B cell (primary cell): Measurements from ENCODE around the gene NOC4L. TPM values are rescaled to one million over a fixed set of nuclear protein-coding genes. Genes with fewer than 3 reads are reported as not detected.

Experiments
- ATAC-seq: fragments of 200-7000 bp; cut with Tn5 transposase; one replicate; pipeline ENCODE4 v1.10.0; 2021; ENCODE audit warnings: low read depth, mild to moderate bottlenecking, moderate number of reproducible peaks, moderate library complexity
- CTCF ChIA-PET: fragments of 350-600 bp; sonication (Branson Sonifier 250); formaldehyde crosslinking; loops from one replicate; lab custom pipeline; 2021; ENCODE audit warnings: antibody characterized with exemption, inconsistent platforms; lab: Charles Lee
- POLR2A ChIA-PET: fragments of 350-600 bp; sonication (Branson Sonifier 250); formaldehyde crosslinking; loops from one replicate; lab custom pipeline; 2021; ENCODE audit warnings: antibody characterized with exemption; lab: Charles Lee
- DNase-seq: peaks from one replicate; pipeline ENCODE4 v3.0.0; 2013
- H2AFZ ChIP-seq: 2 replicates; pipeline ENCODE4 v1.6.1; 2012; ENCODE audit warnings: mild to moderate bottlenecking, low read depth, low read length; ENCODE audit not compliant: insufficient read depth, poor library complexity, severe bottlenecking
- H3K27ac ChIP-seq, 2 donors: 1 replicate in 1 of 2; 2 replicates in 1 of 2; pipeline ENCODE4 v1.5.1; 2012 to 2013; ENCODE audit warnings: low read length in 2 of 2, mild to moderate bottlenecking in 2 of 2, moderate library complexity in 1 of 2
- H3K27me3 ChIP-seq, 4 experiments: fragments of 200-600 bp in 1 of 4; sonication (generic) in 1 of 4; replicated peaks in 1 of 4; 1 replicate in 2 of 4; 2 replicates in 2 of 4; pipeline versions ENCODE4 v1.6.1 to v1.7.0; 2013 to 2016; ENCODE audit warnings: low read length in 3 of 4, mild to moderate bottlenecking in 2 of 4, mixed read lengths in 1 of 4, moderate library complexity in 1 of 4; ENCODE audit not compliant: insufficient read depth in 4 of 4, control insufficient read depth in 3 of 4; ENCODE audit errors: control extremely low read depth in 1 of 4
- H3K36me3 ChIP-seq, 2 experiments: replicated peaks in 1 of 2; 1 replicate in 1 of 2; 2 replicates in 1 of 2; pipeline versions ENCODE4 v1.6.1 to v1.7.1; 2013; ENCODE audit warnings: low read length in 1 of 2; ENCODE audit not compliant: insufficient read depth in 2 of 2, control insufficient read depth in 1 of 2; ENCODE audit errors: control extremely low read depth in 1 of 2, extremely low read depth in 1 of 2
- H3K4me1 ChIP-seq, 2 donors: fragments of 200-600 bp in 1 of 2; sonication (generic) in 1 of 2; 1 replicate in 1 of 2; 2 replicates in 1 of 2; pipeline versions ENCODE4 v1.5.1 to v1.6.1; 2013 to 2017; ENCODE audit warnings: low read length in 2 of 2; ENCODE audit not compliant: control insufficient read depth in 2 of 2, insufficient read depth in 2 of 2
- H3K4me2 ChIP-seq: replicated peaks from 2 replicates; pipeline ENCODE3; 2012; ENCODE audit warnings: mild to moderate bottlenecking, low read depth, low read length; ENCODE audit not compliant: poor library complexity, severe bottlenecking
- H3K4me3 ChIP-seq, 5 experiments: fragments of 200-600 bp in 1 of 5; sonication (generic) in 1 of 5; 1 replicate in 3 of 5; 2 replicates in 2 of 5; pipeline versions ENCODE4 v1.5.1 to v1.7.0; 2011 to 2016; ENCODE audit warnings: low read length in 4 of 5, mild to moderate bottlenecking in 4 of 5, low read depth in 2 of 5, control low read depth in 1 of 5, moderate library complexity in 1 of 5; ENCODE audit not compliant: insufficient read depth in 1 of 5; ENCODE audit errors: control extremely low read depth in 1 of 5, extremely low read depth in 1 of 5
- H3K79me2 ChIP-seq: fragments of 200-600 bp; sonication (generic); one replicate; pipeline ENCODE4 v1.6.0; 2016; ENCODE audit warnings: low read length; ENCODE audit not compliant: control insufficient read depth, insufficient read depth
- H3K9ac ChIP-seq: fragments of 200-600 bp; sonication (generic); 2 replicates; pipeline ENCODE4 v1.6.1; 2017; ENCODE audit warnings: mild to moderate bottlenecking, low read length, moderate library complexity
- H3K9me3 ChIP-seq, 3 donors: one replicate each; pipeline versions ENCODE4 v1.6.1 to v1.7.1; 2013; ENCODE audit warnings: low read length in 2 of 3; ENCODE audit not compliant: control insufficient read depth in 2 of 3, insufficient read depth in 1 of 3; ENCODE audit errors: control extremely low read depth in 1 of 3
- H4K20me1 ChIP-seq: 2 replicates; pipeline ENCODE4 v1.6.0; 2012; ENCODE audit warnings: mild to moderate bottlenecking, low read length; ENCODE audit not compliant: insufficient read depth, control insufficient read depth, poor library complexity, severe bottlenecking
- H3K27ac Mint-ChIP-seq: one replicate; pipeline ENCODE4 v1.8.0; 2021; ENCODE audit warnings: mixed read lengths
- H3K27me3 Mint-ChIP-seq: one replicate; pipeline ENCODE4 v1.8.0; 2021; ENCODE audit warnings: mixed read lengths
- H3K4me1 Mint-ChIP-seq: one replicate; pipeline ENCODE4 v1.8.0; 2021; ENCODE audit warnings: mixed read lengths
- H3K4me3 Mint-ChIP-seq: one replicate; pipeline ENCODE4 v1.8.0; 2021; ENCODE audit warnings: mixed read lengths
- H3K9me3 Mint-ChIP-seq: one replicate; pipeline ENCODE4 v1.8.0; 2022; ENCODE audit warnings: mixed read lengths; ENCODE audit not compliant: insufficient read depth
- EZH2 ChIP-seq: IDR thresholded peaks from 2 replicates; pipeline ENCODE4 v1.6.1; 2012; ENCODE audit warnings: borderline replicate concordance, low read depth, mild to moderate bottlenecking, moderate library complexity, low read length; ENCODE audit not compliant: insufficient read depth, poor library complexity, severe bottlenecking
- WGBS: methylation state at CpG from one replicate; pipeline ENCODE4 v1.1.5; 2013; ENCODE audit warnings: missing lambda C conversion rate; ENCODE audit not compliant: insufficient coverage; 5-methylcytosine and 5-hydroxymethylcytosine counted together
- intact Hi-C: fragments of 100-400 bp; cut with micrococcal nuclease; formaldehyde crosslinking; loops from one replicate; pipeline ENCODE4 v1.10.0; 2022
- polyA plus RNA-seq: library from polyadenylated mRNA; depleted of rRNA; stranded (reverse); fragments of >200 nt; gene quantifications from 2 replicates; pipeline ENCODE4 v1.2.3, GENCODE V29; 2012
- total RNA-seq, 2 donors: library from RNA; stranded (reverse); fragments of 120-200 nt in 1 of 2; gene quantifications; 1 replicate in 1 of 2; 2 replicates in 1 of 2; pipeline versions ENCODE4 v1.2.3 to v1.2.4, GENCODE V29; 2013 to 2022
- TF ChIP-seq, protein P1 (sequence below): fragments of 200-600 bp; IDR thresholded peaks from one replicate; pipeline ENCODE4 v1.8.0; 2022; ENCODE audit warnings: antibody characterized with exemption, mild to moderate bottlenecking

NOC4L gene
- total and polyA plus RNA-seq, 2 donors (not counting 1 experiment from before 2014, with no cell fraction given): 13.1 to 21.9 TPM

DNA sequence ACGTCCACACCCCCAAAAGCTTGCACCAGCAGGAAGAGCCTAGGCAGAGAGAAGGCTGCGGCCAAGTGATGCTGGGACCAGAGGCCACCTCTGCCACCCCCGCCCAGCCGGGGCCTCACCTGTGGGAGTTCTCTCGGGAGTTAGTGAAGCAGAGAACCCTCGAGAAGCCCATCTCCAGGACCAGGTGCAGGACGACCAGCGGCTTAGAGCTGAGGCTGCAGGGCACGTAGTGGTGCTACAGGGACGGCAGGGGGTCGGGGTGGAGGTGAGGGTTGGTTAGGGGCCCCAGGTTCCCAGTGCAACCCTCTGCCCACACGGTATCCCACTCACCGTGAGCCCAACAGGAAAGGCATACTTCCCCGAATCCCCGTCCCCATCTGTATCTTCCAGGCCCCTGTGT is 3.8 kb upstream of the NOC4L start:
- H3K27ac Mint-ChIP-seq: no peak overlapping the region
- Histone ChIP-seq H2AFZ (no peak overlapping the region), H3K36me3 (peaks cover 0 to 39% of the 10 kb centered on the region in 2 experiments), H3K4me1 (peaks cover 15 to 20% of the 10 kb centered on the region in 2 donors), H3K79me2 (peaks cover 37% of the 10 kb centered on the region), H3K4me3 (no peak overlapping the region), H3K27me3 (no peaks in the 10 kb centered on the region), H3K27ac (no peak overlapping the region), H4K20me1 (peaks cover 23% of the 10 kb centered on the region), H3K4me2 (no peak overlapping the region), H3K9me3 (no peaks in the 10 kb centered on the region), H3K9ac (no peak overlapping the region)
- ChIA-PET POLR2A (no interaction called here), CTCF (interaction anchor here (1.4 kb wide), 1 partner anchor 13 kb away, joined by 5 read pairs; no protein-coding TSS in a partner anchor)
- intact Hi-C loops: no loop called here
- H3K4me3 Mint-ChIP-seq: no peak overlapping the region
- H3K27me3 Mint-ChIP-seq: no peaks in the 10 kb centered on the region
- DNase-seq: no peak
- H3K4me1 Mint-ChIP-seq: peaks cover 18% of the 10 kb centered on the region
- no peaks in the 10 kb centered on the region for H3K9me3 Mint-ChIP-seq
- TF ChIP-seq, protein P1, sequence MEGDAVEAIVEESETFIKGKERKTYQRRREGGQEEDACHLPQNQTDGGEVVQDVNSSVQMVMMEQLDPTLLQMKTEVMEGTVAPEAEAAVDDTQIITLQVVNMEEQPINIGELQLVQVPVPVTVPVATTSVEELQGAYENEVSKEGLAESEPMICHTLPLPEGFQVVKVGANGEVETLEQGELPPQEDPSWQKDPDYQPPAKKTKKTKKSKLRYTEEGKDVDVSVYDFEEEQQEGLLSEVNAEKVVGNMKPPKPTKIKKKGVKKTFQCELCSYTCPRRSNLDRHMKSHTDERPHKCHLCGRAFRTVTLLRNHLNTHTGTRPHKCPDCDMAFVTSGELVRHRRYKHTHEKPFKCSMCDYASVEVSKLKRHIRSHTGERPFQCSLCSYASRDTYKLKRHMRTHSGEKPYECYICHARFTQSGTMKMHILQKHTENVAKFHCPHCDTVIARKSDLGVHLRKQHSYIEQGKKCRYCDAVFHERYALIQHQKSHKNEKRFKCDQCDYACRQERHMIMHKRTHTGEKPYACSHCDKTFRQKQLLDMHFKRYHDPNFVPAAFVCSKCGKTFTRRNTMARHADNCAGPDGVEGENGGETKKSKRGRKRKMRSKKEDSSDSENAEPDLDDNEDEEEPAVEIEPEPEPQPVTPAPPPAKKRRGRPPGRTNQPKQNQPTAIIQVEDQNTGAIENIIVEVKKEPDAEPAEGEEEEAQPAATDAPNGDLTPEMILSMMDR: no peak
- TF ChIP-seq EZH2: no peak
- no peak for ATAC-seq
- WGBS: 97% methylated on average over 14 of the region's 15 CpGs

DNA sequence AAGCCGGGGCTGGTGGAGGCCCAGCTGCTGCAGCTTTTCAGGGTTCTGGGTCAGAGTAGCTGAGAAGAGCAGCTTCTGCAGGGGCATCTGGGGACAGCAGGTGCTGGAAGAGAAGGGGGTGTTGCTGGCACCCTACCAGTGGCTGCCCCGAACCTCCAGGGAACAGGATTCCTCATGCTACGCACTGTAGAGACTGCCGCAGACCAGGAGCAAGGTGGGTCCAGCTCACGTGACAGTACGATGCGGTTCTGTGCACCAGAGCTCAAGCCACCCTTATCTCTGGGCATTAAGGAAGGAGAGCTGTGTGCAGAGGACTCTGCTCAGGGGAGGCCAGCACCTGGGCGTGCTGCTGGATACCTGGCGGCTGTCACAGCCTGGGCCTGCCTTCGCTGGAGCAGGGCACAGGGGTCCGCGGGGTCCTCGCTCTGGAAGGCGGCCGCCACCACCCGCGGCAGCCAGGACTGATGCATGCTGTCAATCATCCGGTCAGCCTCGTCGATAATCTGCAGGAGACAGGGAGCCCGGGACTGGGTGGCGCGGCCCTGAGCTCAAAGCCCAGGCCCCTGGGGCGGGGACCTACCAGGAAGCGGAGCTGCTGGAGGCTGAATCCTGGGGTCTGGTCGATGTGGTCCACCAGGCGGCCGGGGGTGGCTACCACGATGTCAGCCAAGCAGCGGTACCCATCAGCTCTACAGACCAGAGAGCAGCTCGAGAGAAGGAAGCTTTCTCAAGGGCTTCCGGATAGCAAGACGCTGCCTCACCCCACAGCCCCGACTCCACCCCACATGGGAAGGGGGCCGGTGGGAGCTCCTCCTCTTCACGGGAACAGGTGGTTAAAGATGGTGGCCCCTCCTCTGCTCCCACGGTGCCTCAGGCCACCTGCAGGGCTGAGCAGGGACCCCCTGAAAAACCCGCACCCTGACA is 3.1 kb upstream of the NOC4L start:
- Mint-ChIP-seq H3K4me3 (no peak overlapping the region), H3K9me3 (no peaks in the 10 kb centered on the region), H3K27ac (no peak overlapping the region), H3K4me1 (peaks cover 24% of the 10 kb centered on the region), H3K27me3 (no peaks in the 10 kb centered on the region)
- 98% methylated on average over 38 of the region's 38 CpGs for WGBS
- TF ChIP-seq, protein P1: no peak
- no peak for TF ChIP-seq EZH2
- CTCF ChIA-PET: no interaction called here
- ATAC-seq (no peak), DNase-seq (no peak)
- H3K9ac ChIP-seq: no peak overlapping the region
- POLR2A ChIA-PET: no interaction called here
- H3K79me2 ChIP-seq: peaks cover 43% of the 10 kb centered on the region
- no peaks in the 10 kb centered on the region for H3K9me3 ChIP-seq
- no peak overlapping the region for H3K4me3 ChIP-seq
- no peak overlapping the region for H2AFZ ChIP-seq
- H3K27ac ChIP-seq: no peak overlapping the region
- peaks cover 15 to 21% of the 10 kb centered on the region in 2 donors for H3K4me1 ChIP-seq
- intact Hi-C loops: no loop called here
- H3K27me3 ChIP-seq: no peaks in the 10 kb centered on the region
- H3K36me3 ChIP-seq: peaks cover 0 to 39% of the 10 kb centered on the region in 2 experiments
- peaks cover 23% of the 10 kb centered on the region for H4K20me1 ChIP-seq
- no peak overlapping the region for H3K4me2 ChIP-seq
